Stimulated activated CD8-positive, alpha-beta memory T cell treated with anti-CD3 and anti-CD28 coated beads, Interleukin-4, amount 100 ng/mL, for 48 hours (primary cell): ENCODE data around the gene EPHX1.
"Not testable (repeated sequence)": the region's sequence is repeated elsewhere in the genome, so short reads cannot be mapped to it uniquely, and the experiment has no call there.

Experiments used
- DNase-seq: peaks from one replicate; pipeline ENCODE4 v3.0.0-alpha.2; 2020

Gene EPHX1

DNA sequence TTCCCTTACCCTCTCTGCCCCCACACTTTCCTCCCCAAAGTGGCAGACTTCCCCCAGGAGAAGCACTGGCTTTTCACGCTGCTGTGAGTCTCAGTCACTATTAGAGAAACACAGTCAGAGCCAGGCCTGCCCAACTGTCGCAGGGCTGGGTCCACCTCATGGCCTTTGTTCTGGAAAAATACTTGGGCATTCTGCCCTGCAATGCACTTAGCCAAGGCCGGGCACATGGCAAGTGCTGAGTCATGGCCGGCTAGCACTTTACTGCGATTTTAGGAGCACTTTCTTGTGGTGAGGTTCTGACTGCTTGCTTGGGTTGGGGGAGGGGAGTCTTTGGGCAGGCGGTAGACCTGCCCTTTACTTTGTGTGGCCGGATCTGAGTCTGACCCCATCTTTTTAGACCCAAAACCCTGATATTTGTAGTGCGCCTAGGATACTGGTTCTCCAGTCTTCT, 7.7 kb downstream of the EPHX1 start:
- DNase-seq = no peak

DNA sequence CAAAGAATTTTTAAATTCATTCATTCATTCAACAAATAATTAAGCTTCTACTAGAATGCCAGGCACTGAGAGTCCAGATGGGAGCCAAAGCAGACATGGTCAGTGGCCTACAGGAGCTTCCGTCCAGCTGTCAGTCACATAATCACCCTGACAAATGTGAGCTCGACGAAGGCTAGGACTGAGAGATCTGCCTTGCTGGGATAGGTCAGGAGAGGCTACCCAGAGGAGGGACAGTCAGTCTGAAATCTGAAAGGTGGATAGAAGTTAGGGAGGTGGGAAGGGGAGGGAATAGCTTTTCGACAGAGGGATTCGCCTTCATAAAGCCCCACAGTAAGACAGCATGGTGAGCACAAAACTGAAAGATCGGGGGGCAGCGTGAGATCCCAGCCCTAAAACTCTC, 8.3 kb downstream of the EPHX1 start:
- DNase-seq = no peak

DNA sequence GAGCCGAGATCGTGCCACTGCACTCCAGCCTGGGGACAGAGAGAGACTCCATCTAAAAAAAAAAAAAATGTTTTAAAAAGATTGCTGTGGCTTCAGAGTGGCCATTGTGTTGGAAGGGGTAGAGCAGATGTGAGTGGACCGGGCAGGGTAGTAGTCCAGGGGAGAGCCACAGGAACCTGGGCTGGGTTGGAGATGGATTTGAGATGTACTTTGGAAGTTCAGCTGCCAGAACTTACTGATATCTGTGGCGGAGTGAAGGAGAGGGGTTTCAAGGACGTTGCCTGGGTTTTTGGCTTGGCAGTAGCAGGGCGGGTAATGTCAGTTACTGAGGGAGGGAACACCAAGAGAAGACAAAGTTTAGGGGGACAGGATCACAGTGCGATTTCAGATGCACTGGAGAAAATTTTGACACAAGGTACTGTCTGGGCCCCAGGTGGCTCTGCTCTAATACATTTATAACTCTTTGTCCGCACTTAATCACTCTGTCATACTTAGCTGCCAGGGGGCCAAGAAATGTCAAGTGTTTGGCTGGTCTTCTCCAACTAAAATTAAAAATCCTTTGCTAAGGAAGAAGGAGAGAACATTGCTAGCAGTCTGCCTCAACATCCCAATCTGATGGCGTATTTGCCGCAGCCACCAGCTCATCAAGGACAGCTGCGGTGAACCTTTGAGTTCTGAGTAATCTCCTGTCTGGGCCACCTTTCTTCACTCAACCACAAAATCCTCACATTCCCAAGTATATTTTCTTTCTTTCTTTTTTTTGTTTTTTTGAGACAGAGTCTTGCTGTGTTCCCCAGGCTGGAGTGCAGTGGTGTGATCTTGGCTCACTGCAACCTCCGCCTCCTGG, 9.6 kb downstream of the EPHX1 start:
- no peak for DNase-seq

DNA sequence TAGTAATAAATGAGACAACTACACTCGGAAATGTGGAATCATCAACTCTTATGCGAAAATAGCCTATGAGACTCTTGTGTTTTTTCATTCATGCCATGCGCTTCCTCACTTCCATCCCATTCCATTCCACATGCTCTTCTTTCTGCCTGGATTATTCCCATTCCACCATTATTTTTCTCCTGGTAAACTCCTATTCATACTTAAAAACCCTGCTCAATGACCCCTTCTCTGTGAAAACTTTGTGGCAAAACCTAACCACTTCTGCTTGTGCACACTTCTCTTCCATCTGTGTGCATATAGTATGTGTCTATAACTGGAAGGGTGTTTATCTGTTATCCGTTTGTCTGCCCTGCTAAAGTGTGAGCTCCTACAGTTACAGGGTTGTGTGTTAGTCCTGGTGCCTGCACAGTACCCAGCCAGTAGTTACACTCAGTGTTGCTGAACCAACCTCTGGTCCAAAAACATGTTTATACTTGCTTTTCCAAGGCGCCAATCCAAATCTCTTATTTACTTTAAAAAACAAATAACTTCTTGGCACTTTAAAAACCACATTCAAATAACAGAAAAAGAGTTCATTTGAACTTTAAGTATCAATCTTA, 10.7 kb downstream of the EPHX1 start:
- DNase-seq = no peak

DNA sequence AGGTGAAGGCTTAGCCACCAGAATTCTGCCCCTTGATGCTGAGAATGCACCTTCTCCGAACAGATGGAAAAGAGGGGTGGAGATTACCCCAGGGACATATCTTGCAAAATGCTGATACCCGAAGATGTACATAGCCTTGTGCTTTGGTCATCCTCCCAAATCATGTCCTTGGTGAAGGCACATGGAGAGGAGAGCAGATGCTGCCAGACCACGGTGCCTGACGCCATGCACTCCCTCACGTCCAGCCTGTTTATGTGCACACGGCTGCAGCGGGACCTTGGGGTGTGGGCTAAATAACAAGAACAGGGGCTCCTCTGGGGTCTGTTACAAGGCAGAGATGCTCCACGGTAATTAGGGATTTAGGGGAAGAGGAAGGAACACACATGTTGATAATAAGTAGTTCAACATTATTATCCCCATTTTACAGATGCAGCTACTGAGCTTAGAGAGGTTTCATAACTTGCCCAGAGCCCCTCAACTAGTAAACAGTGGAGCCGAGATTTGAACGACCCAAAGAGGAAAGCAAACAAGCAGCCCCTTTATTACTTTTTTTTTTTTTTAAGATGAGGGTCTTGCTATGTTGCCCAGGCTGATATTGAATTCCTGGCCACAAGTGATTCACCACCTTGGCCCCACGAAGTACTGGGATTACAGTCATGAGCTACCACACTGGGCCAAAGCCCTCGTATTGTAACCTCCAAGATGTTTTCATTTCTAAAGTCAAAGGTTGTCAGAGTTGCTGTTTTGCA, 12.9 kb downstream of the EPHX1 start:
- no peak for DNase-seq

DNA sequence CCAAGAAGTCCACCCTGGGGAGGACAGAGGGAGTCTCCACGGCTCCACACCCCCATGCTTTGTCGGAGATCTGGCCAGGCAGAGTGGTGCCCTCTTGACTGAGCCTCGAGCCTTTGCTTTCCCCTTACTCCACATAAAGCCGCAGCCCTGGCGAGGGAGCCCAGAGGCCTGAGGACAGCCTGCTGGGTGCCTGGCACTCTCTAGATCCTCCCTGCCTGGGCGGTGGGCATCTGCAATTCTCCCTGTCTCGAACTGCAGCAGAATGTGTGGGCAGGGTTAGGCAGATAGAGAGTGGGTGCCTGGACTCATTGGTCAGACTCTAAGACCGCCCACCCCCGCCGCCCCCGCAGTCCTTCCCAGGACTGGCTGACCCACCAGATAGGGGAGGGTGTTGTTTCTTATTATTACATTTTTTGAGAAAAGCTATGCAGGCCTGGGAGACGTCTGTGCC, 13.9 kb downstream of the EPHX1 start:
- DNase-seq = no peak

DNA sequence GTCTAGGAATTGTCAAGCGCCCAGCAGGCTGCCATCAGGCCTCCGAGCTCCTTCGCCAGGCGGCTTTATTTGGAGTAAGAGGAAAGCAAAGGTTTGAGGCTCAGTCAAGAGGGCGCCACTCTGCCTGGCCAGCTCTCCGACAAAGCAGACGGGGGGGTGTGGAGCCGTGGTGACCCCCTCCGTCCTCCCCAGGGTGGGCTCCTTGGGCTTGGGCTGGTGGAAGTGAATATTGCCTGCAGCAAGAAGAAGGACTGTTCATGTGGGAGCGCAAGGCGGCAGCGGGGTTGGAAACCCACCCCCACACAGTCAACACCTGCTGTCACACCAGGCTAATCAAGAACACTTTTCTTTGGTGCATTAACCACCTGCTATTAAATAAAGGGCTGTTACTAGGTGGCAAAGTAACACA, 14.6 kb downstream of the EPHX1 start:
- DNase-seq = no peak

DNA sequence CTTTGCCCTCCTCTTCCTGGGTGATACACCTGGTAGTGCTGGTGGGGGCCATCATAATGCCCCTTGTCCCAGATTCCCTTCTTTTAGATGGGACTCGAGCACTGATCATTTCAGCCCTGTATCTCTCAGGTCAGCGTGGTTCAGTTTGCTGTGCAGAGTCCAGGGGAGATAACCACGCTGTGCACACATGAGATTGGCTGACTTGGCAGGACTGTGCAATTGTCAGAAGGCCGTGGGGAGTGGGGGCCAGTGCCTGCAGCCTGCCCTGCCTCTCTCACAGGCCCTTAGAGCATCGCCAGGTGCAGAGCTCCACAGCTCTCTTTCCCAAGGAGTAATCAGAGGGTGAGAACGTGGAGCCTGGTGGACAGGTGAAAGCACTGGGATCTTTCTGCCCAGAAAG, 15.2 kb downstream of the EPHX1 start:
- DNase-seq = no peak

DNA sequence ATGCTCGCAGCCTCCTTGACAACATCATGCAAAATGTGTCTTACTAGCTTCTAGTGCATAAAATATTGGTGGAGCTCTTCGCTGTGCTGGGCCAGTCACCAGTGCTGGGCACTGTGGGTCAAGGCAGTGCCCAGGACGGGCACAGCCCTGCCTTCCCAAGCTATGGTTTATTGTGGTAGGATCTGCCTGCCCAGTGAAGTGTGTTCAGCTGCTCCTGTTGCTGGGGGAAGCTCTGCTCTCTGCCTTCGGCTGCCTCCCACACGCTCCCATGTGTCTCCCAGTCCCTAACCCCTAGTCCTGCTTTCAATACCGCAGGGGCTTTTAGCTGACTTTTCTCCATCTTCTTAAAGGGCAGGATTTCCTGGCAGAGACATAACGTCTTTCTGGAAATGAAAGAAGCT, 15.7 kb downstream of the EPHX1 start:
- DNase-seq = no peak

DNA sequence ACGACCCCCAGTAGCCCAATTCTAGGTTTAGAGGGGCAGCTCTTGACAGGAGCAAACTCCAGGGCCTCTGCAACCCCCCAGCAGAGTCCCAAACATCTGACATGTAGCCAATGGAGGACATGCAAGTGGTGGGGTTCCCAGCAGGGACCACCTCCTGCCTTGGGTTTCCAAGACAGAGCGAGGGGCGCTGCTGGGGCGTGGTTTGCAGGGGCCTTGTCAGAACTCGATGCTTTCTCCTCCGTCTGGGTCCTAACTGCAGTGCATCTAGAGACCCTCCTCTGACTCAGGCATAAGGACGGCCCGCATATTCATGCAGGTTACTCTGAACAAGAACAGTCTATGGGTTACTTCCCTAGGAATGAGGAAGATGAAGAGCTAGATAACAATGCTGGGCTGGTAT, 17.2 kb downstream of the EPHX1 start:
- DNase-seq = no peak

DNA sequence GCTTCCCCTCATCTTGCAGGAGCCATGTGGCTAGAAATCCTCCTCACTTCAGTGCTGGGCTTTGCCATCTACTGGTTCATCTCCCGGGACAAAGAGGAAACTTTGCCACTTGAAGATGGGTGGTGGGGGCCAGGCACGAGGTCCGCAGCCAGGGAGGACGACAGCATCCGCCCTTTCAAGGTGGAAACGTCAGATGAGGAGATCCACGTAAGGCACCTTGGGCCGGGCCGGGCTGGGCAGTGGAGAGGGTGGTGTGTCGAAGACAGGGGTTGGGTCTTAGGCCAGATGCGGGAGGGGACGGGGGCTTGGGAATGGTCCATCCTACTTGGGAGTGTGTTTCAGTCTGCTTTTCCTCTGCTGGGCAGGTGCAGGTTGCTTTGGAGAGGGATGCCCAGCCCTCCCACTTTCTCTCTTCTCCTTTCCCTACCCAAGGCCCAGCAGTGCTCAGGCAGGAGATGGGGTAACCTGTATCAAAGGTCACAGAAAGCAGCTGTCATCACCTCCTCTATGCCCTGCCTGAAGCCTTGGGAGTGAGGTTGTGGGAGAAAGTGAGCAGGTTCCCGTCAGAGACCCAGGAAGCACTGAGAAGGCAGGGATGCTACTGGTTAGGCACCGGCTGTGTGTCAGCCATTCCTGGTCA, 18.9 kb downstream of the EPHX1 start:
- DNase-seq = no peak

DNA sequence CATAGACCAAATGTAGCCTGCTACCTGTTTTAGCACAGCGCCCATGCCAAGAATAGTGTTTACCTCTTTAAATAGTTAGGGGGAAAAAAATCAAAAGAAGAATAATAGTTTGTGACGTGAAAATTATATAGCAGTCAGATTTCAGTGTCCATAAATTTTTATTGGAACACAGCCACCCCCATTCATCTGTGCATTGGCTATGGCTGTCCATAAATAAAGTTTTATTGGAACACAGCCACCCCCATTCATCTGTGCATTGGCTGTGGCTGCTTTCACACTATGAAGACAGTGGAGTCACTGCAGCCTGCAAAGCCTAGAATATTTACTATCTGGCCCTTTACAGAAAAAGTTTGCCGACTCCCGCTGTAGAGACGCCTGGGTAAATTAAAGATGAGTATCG, 20.9 kb downstream of the EPHX1 start:
- DNase-seq = no peak

DNA sequence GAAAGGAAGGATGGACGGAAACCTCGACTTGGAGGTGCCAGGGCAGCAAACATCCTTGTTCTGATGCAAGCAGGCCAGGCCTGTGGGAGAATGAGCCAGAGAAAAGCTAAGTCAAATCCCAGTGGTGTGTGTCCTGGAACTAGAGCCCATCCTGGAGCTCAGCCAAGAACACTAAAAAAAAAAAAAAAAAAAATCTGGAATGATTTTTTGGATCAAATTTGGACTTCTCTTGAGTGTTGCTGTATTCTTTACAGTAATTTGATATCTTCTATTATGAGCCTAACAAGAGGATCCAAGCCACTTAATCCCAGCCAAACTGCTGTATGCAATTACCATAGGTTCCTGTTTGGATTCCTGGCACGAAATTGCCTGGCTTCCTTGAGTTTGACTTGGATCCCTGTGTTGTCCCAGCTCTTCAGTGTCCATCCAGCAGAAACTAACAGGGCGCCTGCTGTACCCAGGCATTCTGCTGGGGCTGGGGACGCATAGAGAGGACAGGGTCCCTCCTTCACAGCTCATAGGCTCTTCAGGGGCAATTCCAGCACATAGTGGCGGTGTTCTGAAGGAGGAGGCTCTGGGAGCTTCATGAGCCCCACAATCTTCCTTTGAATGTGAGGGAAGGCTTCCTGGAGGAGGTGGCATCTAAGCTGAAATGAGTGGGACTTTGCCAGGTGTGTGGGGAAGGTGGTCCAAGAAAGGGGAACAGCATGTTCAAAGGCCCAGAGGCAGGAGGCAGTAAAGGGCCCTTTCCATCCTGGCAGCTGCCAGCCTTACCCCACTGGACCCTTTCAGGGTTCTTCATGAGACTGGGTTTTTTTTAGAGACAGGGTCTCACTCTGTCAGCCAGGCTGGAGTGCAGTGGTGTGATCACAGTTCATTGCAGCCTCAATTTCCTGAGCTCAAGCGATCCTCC, 24.7 kb downstream of the EPHX1 start:
- no peak for DNase-seq

DNA sequence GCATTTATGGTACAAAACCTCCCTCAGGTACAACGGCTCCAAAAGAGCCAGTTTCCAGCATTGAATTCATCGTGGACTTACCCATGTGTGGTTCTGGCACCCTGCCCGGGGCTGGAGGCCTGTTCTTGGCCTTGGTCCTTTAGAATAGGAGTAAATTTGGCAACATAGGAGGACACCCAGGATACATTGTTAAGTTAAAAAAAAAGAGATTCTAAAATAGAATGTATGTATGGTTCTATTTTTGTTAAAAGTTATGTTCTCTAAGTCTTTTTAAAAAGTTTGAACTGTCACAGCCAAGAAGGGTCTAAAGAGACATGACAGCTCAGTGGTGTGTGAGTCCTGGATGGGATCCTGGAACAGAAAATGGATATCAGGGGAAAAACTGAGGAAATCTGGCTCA, 25.9 kb downstream of the EPHX1 start:
- DNase-seq = no peak

DNA sequence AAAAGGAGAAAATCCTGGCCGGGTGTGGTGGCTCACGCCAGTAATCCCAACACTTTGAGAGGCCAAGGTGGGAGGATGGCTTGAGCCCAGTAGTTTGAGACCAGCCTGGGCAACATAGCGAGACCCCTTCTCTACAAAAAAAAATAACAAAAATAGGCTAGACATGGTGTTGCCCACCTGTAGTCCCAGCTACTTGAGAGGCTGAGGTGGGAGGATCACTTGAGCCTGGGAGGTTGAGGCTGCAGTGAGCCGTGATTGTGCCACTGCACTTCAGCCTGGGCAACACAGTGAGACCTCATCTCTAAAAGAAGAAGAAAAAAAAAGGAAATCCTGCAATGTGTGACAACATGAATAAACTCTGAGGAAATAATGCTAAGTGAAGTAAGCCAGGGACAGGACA, 26.4 kb downstream of the EPHX1 start:
- not testable (repeated sequence) for DNase-seq

DNA sequence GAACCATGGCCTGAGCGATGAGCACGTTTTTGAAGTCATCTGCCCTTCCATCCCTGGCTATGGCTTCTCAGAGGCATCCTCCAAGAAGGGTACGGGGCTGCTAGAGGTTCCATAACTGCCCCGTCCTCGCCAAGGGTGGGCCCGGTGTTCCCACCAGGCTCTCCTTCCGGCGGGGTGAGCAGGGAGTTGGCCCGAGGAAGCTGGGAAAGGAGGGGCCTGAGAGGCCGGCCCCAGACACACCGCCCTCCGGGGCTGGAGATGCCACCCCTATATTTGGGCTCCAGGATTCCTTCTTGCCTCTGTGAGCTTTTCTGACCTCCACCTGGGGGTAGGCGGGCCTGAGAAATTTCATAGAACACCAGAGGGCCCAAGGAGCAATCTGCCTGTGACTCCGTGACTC, 28.9 kb downstream of the EPHX1 start:
- no peak for DNase-seq

DNA sequence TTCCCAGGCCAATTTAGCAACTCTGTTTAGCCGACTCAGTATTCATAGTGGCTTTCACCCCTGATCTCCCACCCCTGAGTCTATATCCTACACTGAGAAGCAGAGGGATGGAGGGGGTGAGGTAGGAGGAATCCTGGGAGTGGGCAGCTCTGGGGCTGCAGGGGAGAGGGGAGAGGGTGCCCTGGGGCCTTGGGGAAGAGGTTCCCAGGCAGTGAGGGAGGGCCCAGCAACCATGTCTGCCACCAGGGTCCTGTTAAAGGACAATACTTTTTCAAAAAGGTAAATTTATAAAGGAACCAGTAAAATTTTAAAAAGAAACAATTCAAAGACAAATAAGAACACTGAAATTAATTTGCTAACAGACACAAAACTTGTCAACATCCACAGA, 30.3 kb downstream of the EPHX1 start:
- DNase-seq = no peak

DNA sequence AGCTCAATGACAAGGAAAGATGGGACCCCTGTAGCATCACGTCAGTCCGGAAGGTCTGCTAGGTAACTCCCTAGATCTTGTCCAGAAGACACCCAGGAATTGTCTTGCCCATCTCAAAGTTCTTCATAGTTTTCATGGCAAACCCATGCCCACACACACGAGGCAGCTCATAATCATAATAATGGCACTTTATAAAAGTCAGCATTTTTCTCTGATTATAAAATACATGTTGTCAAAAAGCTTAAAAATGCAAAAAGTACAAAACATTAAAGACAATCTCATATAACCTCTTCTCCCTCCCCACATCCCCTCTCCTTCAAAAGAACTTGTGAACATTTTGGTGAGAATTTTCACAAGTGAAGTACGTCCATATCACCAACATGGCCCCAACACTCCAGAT, 30.8 kb downstream of the EPHX1 start:
- DNase-seq = no peak

DNA sequence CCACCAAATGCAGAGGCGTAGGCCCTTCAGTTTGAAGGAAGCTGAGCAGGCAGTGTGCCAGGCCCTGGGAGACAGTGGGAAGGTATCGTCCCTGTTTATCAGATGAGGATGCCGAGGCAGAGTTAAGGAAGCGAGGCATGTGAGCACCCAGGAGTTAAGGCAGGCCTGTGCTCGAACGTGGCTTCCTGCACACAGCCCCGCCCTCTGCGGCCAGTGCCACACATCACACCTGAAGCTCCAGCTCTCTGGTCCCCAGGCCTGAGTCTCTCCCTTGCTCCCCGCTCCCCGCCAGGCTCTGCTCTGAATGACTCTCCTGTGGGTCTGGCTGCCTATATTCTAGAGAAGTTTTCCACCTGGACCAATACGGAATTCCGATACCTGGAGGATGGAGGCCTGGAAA, 32.1 kb downstream of the EPHX1 start:
- no peak for DNase-seq

DNA sequence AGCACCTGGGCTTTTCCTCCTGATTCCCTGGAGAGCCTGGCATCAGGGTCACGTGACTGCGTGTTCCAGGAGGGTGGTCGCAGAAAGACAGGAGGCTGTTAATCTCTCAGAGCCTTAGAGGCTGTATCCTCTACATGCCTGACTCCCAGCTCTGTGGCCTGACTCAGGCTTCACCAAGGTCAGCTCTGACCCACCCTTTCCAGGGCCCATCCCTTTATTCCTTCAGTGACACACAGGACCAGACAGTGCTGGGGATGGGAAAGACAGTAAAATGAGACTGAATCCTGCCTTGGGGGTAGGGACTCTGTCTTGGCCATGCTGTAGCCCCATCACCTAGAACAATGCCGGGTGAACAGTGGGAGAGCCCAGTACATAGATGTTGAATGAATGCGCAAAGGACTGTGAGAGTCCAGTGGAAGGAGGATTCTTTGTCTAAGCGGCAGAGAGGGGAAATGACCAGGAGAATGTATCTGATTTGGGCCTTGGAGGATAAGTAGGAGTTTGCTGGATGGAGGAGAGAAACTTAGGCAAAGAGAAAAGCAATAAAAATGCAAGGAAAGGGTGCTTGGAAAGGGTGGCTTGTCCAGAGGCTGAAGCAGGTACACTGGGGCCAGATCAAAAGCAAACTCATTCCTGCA, 33.0 kb downstream of the EPHX1 start:
- no peak for DNase-seq

DNA sequence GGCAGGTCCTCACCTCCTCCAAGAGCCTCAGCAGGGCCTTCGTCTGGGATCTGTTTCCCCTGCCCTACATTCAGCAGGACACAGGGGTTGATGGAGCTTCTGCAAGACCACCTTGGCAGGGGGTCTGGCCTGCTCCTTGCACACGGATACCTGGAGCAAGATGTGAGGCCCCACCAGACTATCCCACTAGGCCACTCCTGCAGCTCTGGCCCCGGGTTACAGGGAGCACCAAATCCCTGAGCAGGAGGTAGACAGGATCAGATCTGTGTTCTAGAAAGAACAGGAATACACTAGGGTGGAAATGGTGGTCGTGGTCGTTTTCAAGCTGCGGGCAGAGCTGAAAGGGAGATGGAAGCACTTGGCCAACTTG, 33.5 kb downstream of the EPHX1 start:
- DNase-seq = no peak
